Astrocyte (in vitro differentiated cells and primary cell): Measurements from ENCODE around the gene ZNF74.
"Not testable (repeated sequence)": the region's sequence is repeated elsewhere in the genome, so short reads cannot be mapped to it uniquely, and the experiment has no call there.

Experiments used
- EZH2 ChIP-seq: IDR thresholded peaks from 2 replicates; pipeline ENCODE4 v1.6.1; 2012; ENCODE audit warnings: mild to moderate bottlenecking, low read length, inconsistent platforms; ENCODE audit not compliant: insufficient read depth
- TF ChIP-seq, protein P1 (sequence below): IDR thresholded peaks from 2 replicates; pipeline ENCODE4 v1.5.1; 2011; ENCODE audit warnings: low read depth, mild to moderate bottlenecking, inconsistent platforms, low read length, moderate library complexity; ENCODE audit not compliant: insufficient read depth

DNA sequence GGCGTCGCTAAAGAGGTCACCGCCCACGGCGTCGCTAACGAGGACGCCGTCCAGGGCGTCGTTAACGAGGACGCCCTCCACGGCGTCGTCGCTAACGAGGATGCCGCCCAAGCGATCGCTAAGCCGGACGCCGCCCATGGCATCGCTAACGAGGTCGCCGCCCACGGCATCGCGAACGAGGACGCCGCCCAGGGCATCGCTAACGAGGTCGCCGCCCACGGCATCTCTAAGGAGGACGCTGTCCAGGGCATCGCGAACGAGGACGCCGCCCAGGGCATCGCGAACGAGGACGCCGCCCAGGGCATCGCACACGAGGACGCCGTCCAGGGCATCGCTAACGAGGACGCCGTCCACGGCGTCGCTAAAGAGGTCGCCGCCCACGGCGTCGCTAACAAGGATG lies 37.0 kb upstream of the ZNF74 start:
- TF ChIP-seq, protein P1, sequence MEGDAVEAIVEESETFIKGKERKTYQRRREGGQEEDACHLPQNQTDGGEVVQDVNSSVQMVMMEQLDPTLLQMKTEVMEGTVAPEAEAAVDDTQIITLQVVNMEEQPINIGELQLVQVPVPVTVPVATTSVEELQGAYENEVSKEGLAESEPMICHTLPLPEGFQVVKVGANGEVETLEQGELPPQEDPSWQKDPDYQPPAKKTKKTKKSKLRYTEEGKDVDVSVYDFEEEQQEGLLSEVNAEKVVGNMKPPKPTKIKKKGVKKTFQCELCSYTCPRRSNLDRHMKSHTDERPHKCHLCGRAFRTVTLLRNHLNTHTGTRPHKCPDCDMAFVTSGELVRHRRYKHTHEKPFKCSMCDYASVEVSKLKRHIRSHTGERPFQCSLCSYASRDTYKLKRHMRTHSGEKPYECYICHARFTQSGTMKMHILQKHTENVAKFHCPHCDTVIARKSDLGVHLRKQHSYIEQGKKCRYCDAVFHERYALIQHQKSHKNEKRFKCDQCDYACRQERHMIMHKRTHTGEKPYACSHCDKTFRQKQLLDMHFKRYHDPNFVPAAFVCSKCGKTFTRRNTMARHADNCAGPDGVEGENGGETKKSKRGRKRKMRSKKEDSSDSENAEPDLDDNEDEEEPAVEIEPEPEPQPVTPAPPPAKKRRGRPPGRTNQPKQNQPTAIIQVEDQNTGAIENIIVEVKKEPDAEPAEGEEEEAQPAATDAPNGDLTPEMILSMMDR, result not testable (repeated sequence)
- not testable (repeated sequence) for TF ChIP-seq EZH2
